Pancreas (tissue), 10 donors: ENCODE results near the gene CYTIP. TPM values are rescaled to one million over a fixed set of nuclear protein-coding genes. Genes with fewer than 3 reads are reported as not detected.
A peak's percentile ranks its signal among the peaks of the same experiment; 100 is the strongest.

ENCODE experiments used
- ATAC-seq, 4 donors: fragments of 200-7000 bp; cut with Tn5 transposase; one replicate each; pipeline versions ENCODE4 v1.8.0 to v1.9.1; 2020; ENCODE audit warnings: mild to moderate bottlenecking in 4 of 4, moderate library complexity in 4 of 4
- DNase-seq, 6 donors: peaks; one replicate each; pipeline ENCODE4 v3.0.0-alpha.2; 2020
- FAIRE-seq: peaks from 2 replicates; lab custom pipeline; 2012; peaks lifted over from hg19 to GRCh38; lab: Jason Lieb, UNC
- H3K27ac ChIP-seq, 4 donors: fragments of 200-600 bp; sonication (generic); 1 replicate in 3 of 4; 2 replicates in 1 of 4; pipeline versions ENCODE4 v1.5.0 to v1.8.0; 2020
- H3K27me3 ChIP-seq, 4 donors: fragments of 200-600 bp; one replicate each; pipeline ENCODE4 v1.8.0; 2021
- H3K36me3 ChIP-seq, 3 donors: fragments of 200-600 bp; sonication (generic) in 1 of 3; one replicate each; pipeline versions ENCODE4 v1.5.0 to v1.8.0; 2020 to 2021
- H3K4me1 ChIP-seq, 3 donors: fragments of 200-600 bp; one replicate each; pipeline ENCODE4 v1.8.0; 2021
- H3K4me3 ChIP-seq, 4 donors: fragments of 200-600 bp; sonication (generic) in 2 of 4; one replicate each; pipeline versions ENCODE4 v1.5.0 to v1.8.0; 2020 to 2021
- H3K9me3 ChIP-seq, 4 donors: fragments of 200-600 bp; one replicate each; pipeline ENCODE4 v1.8.0; 2021
- CTCF ChIP-seq, 4 donors: fragments of 200-600 bp; sonication (generic) in 3 of 4; IDR thresholded peaks; one replicate each; pipeline versions ENCODE4 v1.5.0 to v1.8.0; 2021; ENCODE audit warnings: antibody characterized with exemption in 4 of 4
- WGBS, 2 donors: extraction: QIAGEN DNeasy Blood & Tissue Kit; methylation state at CpG; one replicate each; pipeline ENCODE4 v1.1.7; 2013; 5-methylcytosine and 5-hydroxymethylcytosine counted together
- intact Hi-C, 3 donors: fragments of 100-400 bp; cut with DNase I; formaldehyde crosslinking; loops; one replicate each; pipeline versions ENCODE4 v1.11.1 to v1.14.2; 2022
- polyA plus RNA-seq, 2 donors: library from polyadenylated mRNA; stranded (reverse); fragments of 200-250 nt; gene quantifications; one replicate each; pipeline ENCODE4 v1.2.3, GENCODE V29; 2013
- total RNA-seq, 6 donors: library from RNA; stranded (reverse); fragmentation: NEBNext Ultra II Directional in 4 of 6; extraction: Animal tissue kit (Norgen Biotek cat#: 25700) in 4 of 6; gene quantifications; one replicate each; pipeline versions ENCODE4 v1.2.1 to v1.2.4, GENCODE V29; 2021 to 2023
- donor health status: healthy with polysubstance abuse.
- donor health status: DM: no; HTN: no; CAD: no; lungs with moderate emphysema.
- donor health status: DM: no; HTN: no; CAD: no.
- donor health status: control.
- donor health status: control.
- donor health status: Bipolar disorder and iron deficiency.
- donor health status: DM: yes; HTN: yes; CAD: no.
- donor health status: DM: no; HTN: no; CAD: no.
- donor health status: DM: no; HTN: no; CAD: no.
- donor health status: DM: yes; HTN: yes; CAD: no.

CYTIP gene
- total and polyA plus RNA-seq, 8 donors = 0.47 to 6.4 (median 2.7) TPM

DNA sequence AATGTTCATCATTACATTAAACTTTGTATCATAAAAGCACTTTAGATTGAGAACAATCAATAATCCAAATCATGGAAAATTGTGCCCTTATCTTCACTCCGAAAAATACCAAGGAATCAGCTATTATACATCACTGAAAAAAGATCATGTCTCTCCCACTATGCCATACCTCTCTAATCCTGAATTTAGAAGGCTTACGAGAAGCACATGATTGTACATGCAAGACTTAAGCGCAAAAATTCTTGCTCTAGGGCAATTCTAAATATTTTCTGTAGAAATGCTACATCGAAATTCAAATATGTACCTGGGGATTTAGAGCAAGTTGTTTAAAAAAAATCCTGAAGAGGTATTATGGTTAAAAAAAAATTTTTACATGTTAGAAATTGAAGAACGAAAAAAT is 1.3 kb downstream of the CYTIP start:
- intact Hi-C loops = no loop called here
- H3K27me3 ChIP-seq = no peaks in the 10 kb centered on the region
- H3K27ac ChIP-seq = peak overlapping the region in 2 of 4 donors; percentile 50 to 60
- FAIRE-seq = no peak
- H3K9me3 ChIP-seq = no peaks in the 10 kb centered on the region
- H3K36me3 ChIP-seq = no peaks in the 10 kb centered on the region
- TF ChIP-seq CTCF (IDR thresholded peaks at IDR 0.05) = no peak
- peak overlapping the region in 1 of 4 donors; percentile 11 for H3K4me3 ChIP-seq
- no peak for DNase-seq
- peaks cover 5 to 17% (median 11%) of the 10 kb centered on the region in 3 donors for H3K4me1 ChIP-seq
- 82% methylated on average over 5 of the region's 5 CpGs for WGBS, 2 donors
- ATAC-seq = no peak

- DNase-seq = no peak
- Histone ChIP-seq H3K27me3 (no peaks in the 10 kb centered on the region), H3K36me3 (no peaks in the 10 kb centered on the region), H3K4me1 (peaks cover 5 to 17% (median 11%) of the 10 kb centered on the region in 3 donors), H3K4me3 (peak overlapping the region in 1 of 4 donors; percentile 28), H3K27ac (peak overlapping the region in 2 of 4 donors; percentile 50 to 60), H3K9me3 (no peaks in the 10 kb centered on the region)
- no peak for FAIRE-seq
- WGBS, 2 donors = 82 to 86% methylated on average over 2 of the region's 2 CpGs
- TF ChIP-seq CTCF (IDR thresholded peaks at IDR 0.05) = no peak
- intact Hi-C loops = no loop called here
- no peak for ATAC-seq
Observed at GRCh38 chr2:157442191-157442590, 1.7 kb downstream of the CYTIP start.

- ATAC-seq = peak; percentile 65 to 89 (median 82)
- TF ChIP-seq CTCF (IDR thresholded peaks at IDR 0.05) = no peak
- Histone ChIP-seq H3K27me3 (no peaks in the 10 kb centered on the region), H3K27ac (peak overlapping the region in 2 of 4 donors; percentile 50 to 60), H3K9me3 (no peaks in the 10 kb centered on the region), H3K36me3 (no peaks in the 10 kb centered on the region), H3K4me3 (peak overlapping the region in 1 of 4 donors; percentile 28), H3K4me1 (peaks cover 5 to 17% (median 11%) of the 10 kb centered on the region in 3 donors)
- FAIRE-seq = no peak
- intact Hi-C loops = no loop called here
- 42 to 55% methylated on average over 2 of the region's 2 CpGs for WGBS, 2 donors
- DNase-seq = peak in 1 of 6 donors; percentile 35
Observed at GRCh38 chr2:157441072-157441454, 2.8 kb downstream of the CYTIP start.

GRCh38 chr2:157440404-157441071 is 3.4 kb downstream of the CYTIP start:
- no peaks in the 10 kb centered on the region for H3K27me3 ChIP-seq
- H3K4me1 ChIP-seq = peaks cover 5 to 17% (median 11%) of the 10 kb centered on the region in 3 donors
- no peaks in the 10 kb centered on the region for H3K9me3 ChIP-seq
- peak overlapping the region in 1 of 4 donors; percentile 17 for H3K4me3 ChIP-seq
- FAIRE-seq (no peak), ATAC-seq (peak; percentile 15 to 42 (median 20)), DNase-seq (no peak)
- TF ChIP-seq CTCF (IDR thresholded peaks at IDR 0.05) = no peak
- peak overlapping the region in 2 of 4 donors; percentile 50 to 60 for H3K27ac ChIP-seq
- intact Hi-C loops = no loop called here
- no peaks in the 10 kb centered on the region for H3K36me3 ChIP-seq
- 45 to 52% methylated on average over 5 of the region's 5 CpGs for WGBS, 2 donors

DNA sequence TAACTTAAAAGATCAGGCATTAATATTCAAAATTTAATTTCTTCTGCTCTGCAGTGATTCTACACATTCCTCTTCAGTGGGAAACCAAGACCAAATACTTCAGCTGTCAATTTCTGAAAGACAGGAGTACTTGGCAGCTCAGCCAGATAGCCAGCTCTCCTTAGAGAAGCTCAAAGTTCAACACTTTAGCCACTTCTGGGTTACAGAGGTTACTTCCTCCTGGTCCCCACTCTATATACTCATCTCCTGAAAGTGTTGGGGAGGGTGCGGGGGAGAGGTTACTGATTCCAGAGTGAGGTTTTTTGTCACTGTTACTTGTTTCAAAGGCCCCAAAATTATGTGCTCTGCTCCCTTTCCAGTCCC is 4.1 kb downstream of the CYTIP start:
- TF ChIP-seq CTCF (IDR thresholded peaks at IDR 0.05) = no peak
- Histone ChIP-seq H3K9me3 (no peaks in the 10 kb centered on the region), H3K4me3 (peak overlapping the region in 1 of 4 donors; percentile 3), H3K27me3 (no peaks in the 10 kb centered on the region), H3K4me1 (peaks cover 5 to 18% (median 11%) of the 10 kb centered on the region in 3 donors), H3K36me3 (no peaks in the 10 kb centered on the region), H3K27ac (peak overlapping the region in 2 of 4 donors; percentile 9 to 60)
- WGBS, 2 donors = 93 to 100% methylated on average over 1 of the region's 1 CpG
- FAIRE-seq (no peak), DNase-seq (no peak), ATAC-seq (peak; percentile 5 to 47 (median 38))
- intact Hi-C loops = no loop called here
